SU-DHL-6 (cell line): ENCODE measurements around the gene INIP.

ENCODE experiments used
- EZH2phosphoT487 ChIP-seq: fragments of 200-600 bp; sonication (generic), shearing (Covaris generic); conservative IDR thresholded peaks from 2 replicates; pipeline ENCODE4 v1.6.1; 2018; ENCODE audit warnings: mild to moderate bottlenecking, antibody characterized with exemption, low read length, moderate library complexity, mixed read lengths
- TF ChIP-seq, protein P1 (sequence below): fragments of 200-600 bp; sonication (generic); IDR thresholded peaks from one replicate; pipeline ENCODE4 v1.5.1; 2017; ENCODE audit warnings: antibody characterized with exemption, mild to moderate bottlenecking, low read length, moderate library complexity; ENCODE audit not compliant: insufficient read depth, poor library complexity, severe bottlenecking

- TF ChIP-seq, protein P1, sequence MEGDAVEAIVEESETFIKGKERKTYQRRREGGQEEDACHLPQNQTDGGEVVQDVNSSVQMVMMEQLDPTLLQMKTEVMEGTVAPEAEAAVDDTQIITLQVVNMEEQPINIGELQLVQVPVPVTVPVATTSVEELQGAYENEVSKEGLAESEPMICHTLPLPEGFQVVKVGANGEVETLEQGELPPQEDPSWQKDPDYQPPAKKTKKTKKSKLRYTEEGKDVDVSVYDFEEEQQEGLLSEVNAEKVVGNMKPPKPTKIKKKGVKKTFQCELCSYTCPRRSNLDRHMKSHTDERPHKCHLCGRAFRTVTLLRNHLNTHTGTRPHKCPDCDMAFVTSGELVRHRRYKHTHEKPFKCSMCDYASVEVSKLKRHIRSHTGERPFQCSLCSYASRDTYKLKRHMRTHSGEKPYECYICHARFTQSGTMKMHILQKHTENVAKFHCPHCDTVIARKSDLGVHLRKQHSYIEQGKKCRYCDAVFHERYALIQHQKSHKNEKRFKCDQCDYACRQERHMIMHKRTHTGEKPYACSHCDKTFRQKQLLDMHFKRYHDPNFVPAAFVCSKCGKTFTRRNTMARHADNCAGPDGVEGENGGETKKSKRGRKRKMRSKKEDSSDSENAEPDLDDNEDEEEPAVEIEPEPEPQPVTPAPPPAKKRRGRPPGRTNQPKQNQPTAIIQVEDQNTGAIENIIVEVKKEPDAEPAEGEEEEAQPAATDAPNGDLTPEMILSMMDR = no peak
- no peak for TF ChIP-seq EZH2phosphoT487
These were observed 33.3 kb upstream of the INIP start for GRCh38 chr9:112751056-112751795.
